ENCODE data around the gene PLB1.
"Not testable (repeated sequence)": the region's sequence is repeated elsewhere in the genome, so short reads cannot be mapped to it uniquely, and the experiment has no call there.

The PLB1 gene

DNA sequence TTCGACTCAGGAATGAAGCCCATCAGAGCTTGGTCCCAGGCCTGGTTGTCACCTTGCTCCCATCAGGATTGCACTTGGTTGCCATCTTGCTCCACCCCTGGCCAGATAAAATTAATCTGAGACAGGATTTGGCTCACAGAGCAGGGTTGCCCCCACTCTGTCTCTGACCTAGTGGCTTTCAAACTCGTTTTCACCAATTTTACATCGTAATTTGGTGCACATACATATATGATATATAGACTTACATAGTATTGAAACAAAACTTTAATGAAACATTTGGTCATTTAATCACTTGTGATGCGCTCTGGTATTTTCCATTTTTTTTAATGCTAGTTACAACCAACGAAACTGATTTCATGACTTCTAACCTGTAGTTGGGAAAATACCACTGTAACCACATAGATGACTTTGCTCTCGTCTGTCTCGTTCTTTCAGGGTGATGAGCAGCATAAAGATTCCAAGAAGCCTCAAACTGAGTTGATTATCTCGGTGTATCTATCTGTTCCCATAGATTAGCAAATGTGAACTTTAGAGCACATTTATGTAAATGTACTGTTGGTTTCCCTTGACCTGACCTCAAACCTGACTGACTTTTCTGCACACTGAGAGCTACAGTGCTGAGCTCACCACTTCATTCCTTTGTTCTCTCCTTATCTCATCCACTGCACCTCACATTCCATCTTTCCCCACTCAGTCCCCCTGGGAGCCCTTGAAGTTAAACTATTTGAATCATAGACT is 30.5 kb upstream of the PLB1 start:
- no peak for DNase-seq (ENCODE audit: low spot score)

- peak; percentile 18 for DNase-seq (ENCODE audit: low spot score)
These were observed 26.6 kb upstream of the PLB1 start for GRCh38 chr2:28469304-28469703.

DNA sequence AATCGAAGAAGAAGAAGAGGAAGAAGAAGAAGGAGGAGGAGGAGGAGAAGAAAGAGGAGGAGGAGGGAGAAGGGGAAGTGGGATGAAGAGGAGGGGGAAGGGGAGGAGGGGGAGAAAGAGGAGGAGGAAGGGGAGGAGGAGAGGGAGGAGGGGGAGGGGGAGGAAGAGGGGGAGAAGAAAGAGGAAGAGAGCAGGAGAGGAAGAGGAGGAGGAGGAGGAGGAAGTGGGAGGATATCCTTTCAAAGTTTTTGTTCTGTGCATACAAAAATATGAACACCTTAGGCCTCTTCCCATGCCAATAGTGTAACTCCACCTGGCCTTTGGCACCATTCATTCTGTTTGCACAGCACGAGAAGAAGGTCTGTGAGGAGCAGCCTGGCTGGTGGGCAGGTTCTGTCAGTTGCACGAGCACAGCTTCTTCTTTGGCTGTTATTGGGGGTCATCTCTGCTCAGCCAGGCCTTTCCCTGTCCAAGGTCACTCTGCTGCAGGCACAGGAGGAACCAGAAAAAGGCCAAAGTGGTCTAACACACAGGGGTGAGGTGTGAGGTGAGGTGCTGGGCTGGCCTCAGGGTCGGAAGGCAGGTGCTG is 25.8 kb upstream of the PLB1 start:
- no peak for DNase-seq (ENCODE audit: low spot score)

DNA sequence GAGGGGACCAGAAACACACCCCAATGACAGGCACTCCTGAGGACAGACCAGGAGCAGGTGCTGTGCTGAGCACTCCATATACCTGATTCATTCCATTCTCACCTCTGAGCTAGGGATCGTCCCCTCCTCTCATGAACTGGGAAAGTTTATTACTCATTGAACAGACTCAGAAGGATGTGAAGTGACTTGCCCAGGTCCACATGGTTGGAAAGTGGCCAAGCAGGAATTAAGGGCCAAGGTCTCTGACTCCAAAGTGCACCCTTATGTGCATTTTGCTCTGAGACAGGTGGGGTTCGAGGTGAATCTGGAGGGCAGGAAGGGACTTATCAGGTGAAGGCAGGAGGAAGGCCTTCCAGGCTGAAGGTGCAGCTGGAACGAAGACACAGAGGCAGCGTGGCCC is 25.1 kb upstream of the PLB1 start:
- DNase-seq (ENCODE audit: low spot score): no peak

GRCh38 chr2:28471214-28471613 is 24.6 kb upstream of the PLB1 start:
- DNase-seq (ENCODE audit: low spot score): no peak

- no peak for DNase-seq (ENCODE audit: low spot score)
These were observed 24.1 kb upstream of the PLB1 start for GRCh38 chr2:28471701-28472236.

DNA sequence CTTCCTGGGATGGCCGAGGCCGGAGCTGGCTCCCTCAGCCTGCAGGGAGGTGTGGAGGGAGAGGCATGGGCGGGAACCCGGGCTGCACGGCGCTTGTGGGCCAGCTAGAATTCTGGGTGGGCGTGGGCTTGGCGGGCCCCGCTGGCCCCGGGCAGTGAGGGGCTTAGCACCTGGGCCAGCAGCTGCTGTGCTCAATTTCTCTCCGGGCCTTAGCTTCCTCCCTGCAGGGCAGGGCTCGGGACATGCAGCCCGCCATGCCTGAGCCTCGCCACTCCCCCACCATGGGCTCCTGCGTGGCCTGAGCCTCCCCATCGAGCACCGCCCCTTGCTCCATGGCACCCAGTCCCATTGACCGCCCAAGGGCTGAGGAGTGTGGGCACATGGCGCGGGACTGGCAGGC is 23.2 kb upstream of the PLB1 start:
- DNase-seq (ENCODE audit: low spot score): not testable (repeated sequence)

- no peak for DNase-seq (ENCODE audit: low spot score)
These were observed 20.7 kb upstream of the PLB1 start for GRCh38 chr2:28475088-28475595.

- no peak for DNase-seq (ENCODE audit: low spot score)
These were observed 18.8 kb upstream of the PLB1 start for GRCh38 chr2:28477087-28477486.

- DNase-seq (ENCODE audit: low spot score): no peak
These were observed 18.2 kb upstream of the PLB1 start for GRCh38 chr2:28477645-28478044.

- DNase-seq (ENCODE audit: low spot score): no peak
These were observed 15.3 kb upstream of the PLB1 start for GRCh38 chr2:28480403-28481049.

GRCh38 chr2:28481905-28482304 is 14.0 kb upstream of the PLB1 start:
- DNase-seq (ENCODE audit: low spot score): no peak

- DNase-seq (ENCODE audit: low spot score): no peak
These were observed 11.0 kb upstream of the PLB1 start for GRCh38 chr2:28484835-28485234.

- DNase-seq (ENCODE audit: low spot score): no peak
These were observed 9.3 kb upstream of the PLB1 start for GRCh38 chr2:28486526-28486925.

- DNase-seq (ENCODE audit: low spot score): no peak
These were observed 8.6 kb upstream of the PLB1 start for GRCh38 chr2:28487258-28487657.

DNA sequence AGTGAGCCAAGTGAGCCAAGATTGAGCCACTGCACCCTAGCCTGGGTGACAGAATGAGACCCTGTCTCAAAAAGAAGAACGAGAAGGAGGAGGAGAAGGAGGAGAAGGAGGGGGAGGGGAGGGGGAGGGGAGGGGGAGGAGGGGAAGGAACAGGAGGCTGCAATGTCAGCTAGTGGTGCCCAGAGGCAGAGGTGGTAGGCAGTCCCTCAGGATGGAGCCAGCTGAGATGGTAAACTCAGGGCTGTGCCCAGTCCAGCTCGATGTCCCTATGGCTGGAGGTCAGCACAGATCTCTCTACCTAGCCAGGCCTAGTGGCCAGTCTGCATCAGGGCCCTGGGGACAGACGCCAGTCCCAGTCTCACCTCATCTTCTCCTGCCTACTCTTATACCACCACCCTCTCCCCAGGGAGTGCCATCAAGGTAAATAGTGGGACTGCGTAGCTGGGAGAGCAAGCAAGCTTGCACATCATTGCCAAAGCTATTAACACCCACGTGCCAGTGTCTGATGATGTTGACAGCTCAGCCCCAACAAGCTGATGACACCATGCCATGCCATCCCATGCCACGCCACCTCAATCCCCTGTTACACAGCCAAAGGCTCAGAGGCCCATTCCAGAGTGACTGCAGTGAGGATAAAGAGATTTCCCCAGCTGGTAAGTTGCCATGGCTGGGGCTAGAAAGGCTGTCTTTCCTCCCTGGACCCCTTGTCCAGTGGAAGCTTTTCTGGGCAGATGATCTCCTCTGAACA is 7.6 kb upstream of the PLB1 start:
- no peak for DNase-seq (ENCODE audit: low spot score)

- DNase-seq (ENCODE audit: low spot score): no peak
These were observed 6.8 kb upstream of the PLB1 start for GRCh38 chr2:28488858-28489575.

GRCh38 chr2:28490558-28490957 is 5.3 kb upstream of the PLB1 start:
- DNase-seq (ENCODE audit: low spot score): no peak

- DNase-seq (ENCODE audit: low spot score): no peak
These were observed 3.6 kb upstream of the PLB1 start for GRCh38 chr2:28492282-28492681.

DNA sequence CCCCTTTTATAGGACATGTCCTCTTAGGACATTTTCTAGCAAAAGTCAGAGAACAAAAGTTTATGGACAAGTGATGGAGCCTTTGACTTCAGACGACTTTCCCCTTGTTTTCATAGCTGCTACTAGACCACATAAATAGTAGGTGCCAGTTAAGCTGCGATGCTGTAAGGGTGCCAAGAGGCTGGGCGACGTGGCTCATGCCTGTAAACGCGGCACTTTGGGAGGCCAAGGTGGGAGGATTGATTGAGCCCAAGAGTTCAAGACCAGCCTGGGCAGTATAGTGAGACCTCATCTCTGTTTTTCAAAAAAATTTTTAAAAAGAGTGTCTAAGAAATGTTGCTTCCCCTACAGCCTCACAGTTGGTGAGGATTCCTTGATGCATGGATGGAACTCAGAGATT is 2.2 kb upstream of the PLB1 start:
- no peak for DNase-seq (ENCODE audit: low spot score)

GRCh38 chr2:28496781-28497180 is 921 bp downstream of the PLB1 start:
- DNase-seq (ENCODE audit: low spot score): no peak

- no peak for DNase-seq (ENCODE audit: low spot score)
These were observed 1.3 kb downstream of the PLB1 start for GRCh38 chr2:28497206-28497605.
